ENCODE data around the gene CYP24A1.

CYP24A1 gene

DNA sequence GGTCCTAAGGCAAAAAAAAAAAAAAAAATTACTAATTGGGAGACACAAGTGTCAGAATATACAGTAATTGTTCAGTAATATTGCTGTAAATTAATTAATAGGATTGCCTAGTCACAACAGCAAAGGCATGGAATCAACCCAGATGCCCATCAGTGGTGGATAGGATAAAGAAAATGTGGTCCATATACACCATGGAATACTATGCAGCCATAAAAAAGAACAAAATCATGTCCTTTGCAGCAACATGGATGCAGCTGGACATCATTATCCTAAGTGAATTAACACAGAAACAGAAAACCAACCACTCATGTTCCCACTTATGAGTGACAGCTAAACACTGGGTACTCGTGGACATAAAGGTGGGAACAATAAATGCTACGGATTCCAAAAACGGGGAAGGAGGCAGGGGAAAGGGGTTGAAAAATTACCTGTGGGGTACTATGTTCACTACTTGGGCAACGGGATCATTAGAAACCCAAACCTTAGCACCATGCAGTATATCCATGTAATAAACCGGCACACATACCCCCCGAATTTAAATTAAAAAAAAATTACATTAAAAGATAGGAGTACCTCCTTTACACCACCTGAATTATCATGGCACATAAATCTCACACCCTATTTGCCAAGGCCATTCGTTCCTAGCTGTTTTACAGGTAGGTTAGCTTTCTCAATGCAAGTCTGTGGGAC lies 33.4 kb upstream of the CYP24A1 start:
- H3K9me3 ChIP-seq (ENCODE audit: low read length): no peaks in the 10 kb centered on the region
- no peak overlapping the region for H2AFZ ChIP-seq (ENCODE audit: low read length)
- no peak overlapping the region for H3K9ac ChIP-seq (ENCODE audit: low read length)
- peaks cover 16% of the 10 kb centered on the region for H3K4me1 ChIP-seq (ENCODE audit: insufficient read depth, low read length, severe bottlenecking)
- H3K27ac ChIP-seq (ENCODE audit: low read depth, low read length, poor library complexity, severe bottlenecking): no peak overlapping the region
- no peaks in the 10 kb centered on the region for H3K9me2 ChIP-seq (ENCODE audit: low read depth, low read length)
- H3K4me2 ChIP-seq (ENCODE audit: low read length): peak overlapping the region; percentile 96
- peaks cover 19% of the 10 kb centered on the region for H3K79me2 ChIP-seq (ENCODE audit: insufficient read depth, low read length)
- no peaks in the 10 kb centered on the region for H3F3A ChIP-seq (ENCODE audit: insufficient read depth, low read length)
- no peak for TF ChIP-seq EZH2 (IDR thresholded peaks at IDR 0.05; ENCODE audit: borderline replicate concordance, low read length)
- TF ChIP-seq, protein P1, sequence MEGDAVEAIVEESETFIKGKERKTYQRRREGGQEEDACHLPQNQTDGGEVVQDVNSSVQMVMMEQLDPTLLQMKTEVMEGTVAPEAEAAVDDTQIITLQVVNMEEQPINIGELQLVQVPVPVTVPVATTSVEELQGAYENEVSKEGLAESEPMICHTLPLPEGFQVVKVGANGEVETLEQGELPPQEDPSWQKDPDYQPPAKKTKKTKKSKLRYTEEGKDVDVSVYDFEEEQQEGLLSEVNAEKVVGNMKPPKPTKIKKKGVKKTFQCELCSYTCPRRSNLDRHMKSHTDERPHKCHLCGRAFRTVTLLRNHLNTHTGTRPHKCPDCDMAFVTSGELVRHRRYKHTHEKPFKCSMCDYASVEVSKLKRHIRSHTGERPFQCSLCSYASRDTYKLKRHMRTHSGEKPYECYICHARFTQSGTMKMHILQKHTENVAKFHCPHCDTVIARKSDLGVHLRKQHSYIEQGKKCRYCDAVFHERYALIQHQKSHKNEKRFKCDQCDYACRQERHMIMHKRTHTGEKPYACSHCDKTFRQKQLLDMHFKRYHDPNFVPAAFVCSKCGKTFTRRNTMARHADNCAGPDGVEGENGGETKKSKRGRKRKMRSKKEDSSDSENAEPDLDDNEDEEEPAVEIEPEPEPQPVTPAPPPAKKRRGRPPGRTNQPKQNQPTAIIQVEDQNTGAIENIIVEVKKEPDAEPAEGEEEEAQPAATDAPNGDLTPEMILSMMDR (IDR thresholded peaks at IDR 0.05; ENCODE audit: low read length): no peak
- H4K20me1 ChIP-seq (ENCODE audit: insufficient read depth, low read length): no peaks in the 10 kb centered on the region
- H3K4me3 ChIP-seq (ENCODE audit: low read depth, low read length, poor library complexity, severe bottlenecking): peak overlapping the region; percentile 94
- H3K27me3 ChIP-seq (ENCODE audit: insufficient read depth, low read length): no peaks in the 10 kb centered on the region
- H3K36me3 ChIP-seq (ENCODE audit: insufficient read depth, low read length): no peaks in the 10 kb centered on the region

DNA sequence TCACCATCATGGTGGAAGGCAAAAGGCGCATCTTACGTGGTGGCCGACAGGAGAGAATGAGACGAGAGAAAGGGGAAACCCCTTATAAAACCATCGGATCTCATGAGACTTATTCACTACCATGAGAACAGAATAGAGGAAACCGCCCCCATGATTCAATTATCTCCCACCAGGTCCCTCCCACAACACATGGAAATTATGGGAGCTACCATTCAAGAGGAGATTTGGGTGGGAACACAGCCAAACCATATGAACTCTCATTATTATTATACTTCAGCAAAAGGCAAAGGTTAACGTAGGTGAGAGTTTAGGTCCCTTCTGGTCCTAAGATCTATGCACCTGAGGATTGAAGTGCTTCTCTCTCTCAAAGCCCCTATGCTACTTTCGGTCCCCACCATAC lies 31.7 kb upstream of the CYP24A1 start:
- H3K4me2 ChIP-seq (ENCODE audit: low read length): no peak overlapping the region
- H3K36me3 ChIP-seq (ENCODE audit: insufficient read depth, low read length): no peaks in the 10 kb centered on the region
- 0 out of 2 replicates have a peak, but pooled peaks cover 7% of the 10 kb centered on the region for H3K27me3 ChIP-seq (ENCODE audit: insufficient read depth, low read length)
- peaks cover 16% of the 10 kb centered on the region for H3K4me1 ChIP-seq (ENCODE audit: insufficient read depth, low read length, severe bottlenecking)
- H3K9ac ChIP-seq (ENCODE audit: low read length): no peak overlapping the region
- peaks cover 19% of the 10 kb centered on the region for H3K79me2 ChIP-seq (ENCODE audit: insufficient read depth, low read length)
- TF ChIP-seq EZH2 (IDR thresholded peaks at IDR 0.05; ENCODE audit: borderline replicate concordance, low read length): no peak
- no peaks in the 10 kb centered on the region for H3K9me3 ChIP-seq (ENCODE audit: low read length)
- H3K4me3 ChIP-seq (ENCODE audit: low read depth, low read length, poor library complexity, severe bottlenecking): no peak overlapping the region
- no peak overlapping the region for H2AFZ ChIP-seq (ENCODE audit: low read length)
- H3K27ac ChIP-seq (ENCODE audit: low read depth, low read length, poor library complexity, severe bottlenecking): no peak overlapping the region
- H3F3A ChIP-seq (ENCODE audit: insufficient read depth, low read length): no peaks in the 10 kb centered on the region
- no peaks in the 10 kb centered on the region for H3K9me2 ChIP-seq (ENCODE audit: low read depth, low read length)
- H4K20me1 ChIP-seq (ENCODE audit: insufficient read depth, low read length): no peaks in the 10 kb centered on the region

DNA sequence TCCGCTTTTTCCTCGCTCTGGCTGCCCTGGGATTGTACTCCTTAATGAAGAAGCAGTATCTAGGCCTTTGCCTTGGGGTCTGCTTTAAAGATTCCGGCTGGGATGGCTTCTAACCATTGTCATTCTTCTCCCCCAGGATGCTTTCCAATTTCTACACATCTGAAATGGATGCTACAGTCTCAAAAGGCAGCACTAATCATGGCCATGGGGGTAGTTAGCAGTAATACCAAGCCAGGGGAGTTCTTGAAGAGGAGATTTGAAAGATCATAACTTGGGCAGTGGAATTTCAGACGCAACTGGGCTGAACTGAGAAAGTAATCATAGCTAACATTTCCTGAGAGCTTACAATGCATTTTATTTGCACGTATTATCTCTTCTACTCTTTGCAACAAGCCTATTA lies 30.7 kb upstream of the CYP24A1 start:
- Histone ChIP-seq H3K4me2 (ENCODE audit: low read length) (no peak overlapping the region), H2AFZ (ENCODE audit: low read length) (no peak overlapping the region)

More for the DNA sequence above, 30.7 kb upstream of the CYP24A1 start:
- Histone ChIP-seq H3K9me2 (ENCODE audit: low read depth, low read length) (no peaks in the 10 kb centered on the region), H3K4me1 (ENCODE audit: insufficient read depth, low read length, severe bottlenecking) (peaks cover 10% of the 10 kb centered on the region), H3K79me2 (ENCODE audit: insufficient read depth, low read length) (peaks cover 12% of the 10 kb centered on the region), H3K27me3 (ENCODE audit: insufficient read depth, low read length) (0 out of 2 replicates have a peak, but pooled peaks cover 7% of the 10 kb centered on the region), H4K20me1 (ENCODE audit: insufficient read depth, low read length) (no peaks in the 10 kb centered on the region), H3F3A (ENCODE audit: insufficient read depth, low read length) (no peaks in the 10 kb centered on the region), H3K4me3 (ENCODE audit: low read depth, low read length, poor library complexity, severe bottlenecking) (no peak overlapping the region), H3K27ac (ENCODE audit: low read depth, low read length, poor library complexity, severe bottlenecking) (no peak overlapping the region), H3K36me3 (ENCODE audit: insufficient read depth, low read length) (no peaks in the 10 kb centered on the region), H3K9ac (ENCODE audit: low read length) (no peak overlapping the region), H3K9me3 (ENCODE audit: low read length) (no peaks in the 10 kb centered on the region)
- TF ChIP-seq, protein P1 (IDR thresholded peaks at IDR 0.05; ENCODE audit: low read length): no peak
- TF ChIP-seq EZH2 (IDR thresholded peaks at IDR 0.05; ENCODE audit: borderline replicate concordance, low read length): no peak
